ENCODE results near the gene ZNF649. TPM values are rescaled to one million over a fixed set of nuclear protein-coding genes. Genes with fewer than 3 reads are reported as not detected.

Gene ZNF649
- total RNA-seq, 1 donor: 12.1 TPM

DNA sequence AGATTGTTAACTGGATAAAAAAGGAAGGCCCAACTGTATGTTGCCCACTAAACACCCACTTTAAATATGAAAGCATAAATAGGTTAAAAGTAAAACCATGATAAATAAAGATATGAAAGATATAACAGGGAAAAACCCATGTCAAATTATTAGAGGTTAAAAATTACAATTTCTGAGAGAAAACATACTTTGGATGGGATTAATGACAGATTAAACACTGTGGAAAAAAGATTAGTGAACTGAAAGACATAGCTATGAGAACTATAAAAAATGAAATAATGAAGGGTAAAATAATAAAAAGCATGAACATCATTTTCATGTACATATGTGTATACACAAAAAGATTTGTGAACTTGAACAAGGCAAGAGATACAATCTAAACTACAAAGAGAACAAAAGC lies 14.9 kb downstream of the ZNF649 start:
- no peak overlapping the region for H3K4me3 ChIP-seq (ENCODE audit: low read depth, low read length)
- no peak for DNase-seq (ENCODE audit: low read depth)
- TF ChIP-seq CTCF (IDR thresholded peaks at IDR 0.05; ENCODE audit: insufficient read depth, low read depth, low read length): no peak

DNA sequence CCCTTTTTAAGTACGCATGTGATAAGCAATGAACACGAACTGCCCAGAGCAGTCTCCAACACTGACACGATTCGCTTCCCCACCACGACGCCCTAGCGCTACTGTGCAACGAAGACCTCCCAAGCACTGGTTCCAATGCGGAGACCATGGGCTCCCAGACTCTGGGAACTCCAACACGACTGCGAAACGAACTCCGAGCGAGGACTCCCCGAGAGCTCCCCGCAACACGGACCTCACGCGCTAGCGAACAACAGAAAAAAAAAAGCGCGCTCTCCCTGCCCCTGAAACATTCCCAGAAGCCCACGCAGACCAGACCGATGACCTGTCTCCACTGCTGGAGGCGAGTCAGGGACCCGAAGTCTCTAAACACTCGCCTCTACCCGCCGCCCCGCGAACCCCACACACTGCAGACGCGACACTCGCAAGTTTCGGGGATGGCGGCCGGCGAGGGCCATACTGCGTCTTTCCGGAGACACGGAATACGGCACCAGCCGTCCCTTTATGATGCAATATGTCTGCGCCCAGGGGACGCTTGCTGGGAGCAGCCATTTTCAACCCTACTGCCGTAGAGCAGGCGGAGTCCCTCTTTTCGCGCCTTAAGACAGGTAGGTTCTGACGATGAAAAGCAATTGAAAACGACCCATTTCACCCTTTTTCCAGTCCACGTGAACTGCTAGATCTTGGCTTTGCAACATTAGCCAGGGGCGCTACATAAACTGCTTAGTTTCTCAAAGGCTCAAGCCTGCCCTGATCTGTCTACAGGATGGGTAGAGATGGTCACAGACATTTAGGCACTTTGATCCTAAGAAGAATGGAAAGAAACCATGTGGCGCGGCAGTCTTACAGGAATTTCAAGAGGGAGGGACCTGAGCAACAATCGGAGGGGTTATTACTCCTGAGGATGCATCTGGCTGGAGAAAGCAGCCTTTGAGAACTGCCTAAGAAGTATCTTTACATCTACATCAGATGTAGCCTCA lies 17.0 kb downstream of the ZNF649 start, which contains the start of gene ZNF577:
TSS of gene ZNF577 (minus strand) at position 430 of the 977 bp plus-strand sequence. CDS start 7,569 bp downstream, outside the sequence.
- peak; percentile 96 for DNase-seq (ENCODE audit: low read depth)
- H3K4me3 ChIP-seq (ENCODE audit: low read depth, low read length): peak within 1 kb of the TSS; percentile 75
- no peak for TF ChIP-seq CTCF (IDR thresholded peaks at IDR 0.05; ENCODE audit: insufficient read depth, low read depth, low read length)

DNA sequence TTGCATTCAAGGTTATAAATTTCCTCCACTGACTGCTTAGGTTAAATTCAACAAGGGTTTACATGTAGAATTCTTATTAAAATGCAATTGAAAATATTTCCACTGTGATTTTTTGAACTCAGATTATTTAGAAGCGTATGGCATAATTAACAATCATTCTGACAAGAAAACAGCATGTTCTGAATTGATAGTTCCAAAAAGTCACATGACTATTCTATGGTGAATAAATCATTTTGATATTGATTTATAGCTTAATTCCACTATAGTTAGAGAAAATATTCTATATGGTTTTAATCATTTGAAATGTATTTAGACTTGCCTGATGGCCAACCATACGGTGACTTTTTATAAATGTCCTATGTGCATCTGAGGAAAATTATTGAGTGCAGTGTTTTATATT lies 20.1 kb downstream of the ZNF649 start:
- no peak overlapping the region for H3K4me3 ChIP-seq (ENCODE audit: low read depth, low read length)
- no peak for TF ChIP-seq CTCF (IDR thresholded peaks at IDR 0.05; ENCODE audit: insufficient read depth, low read depth, low read length)
- DNase-seq (ENCODE audit: low read depth): no peak

DNA sequence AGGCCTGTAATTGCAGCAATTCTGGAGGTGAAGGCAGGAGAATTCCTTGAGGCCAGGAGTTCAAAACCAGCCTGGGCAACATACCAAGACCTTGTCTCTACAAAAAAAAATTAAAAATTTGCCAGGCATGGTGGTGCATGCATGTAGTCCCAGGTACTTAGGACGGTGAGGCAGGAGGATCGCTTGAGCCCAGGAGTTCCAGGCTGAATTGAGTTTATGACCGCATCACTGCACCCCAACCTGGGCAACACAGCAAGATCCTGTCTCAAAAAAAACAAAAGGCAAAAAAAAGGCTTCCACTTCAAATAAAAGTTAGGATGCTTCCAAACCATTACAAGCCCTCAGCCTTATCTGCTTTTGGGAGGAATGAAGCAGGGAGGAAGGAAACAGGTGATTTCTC lies 22.3 kb downstream of the ZNF649 start:
- no peak overlapping the region for H3K4me3 ChIP-seq (ENCODE audit: low read depth, low read length)
- DNase-seq (ENCODE audit: low read depth): no peak
- TF ChIP-seq CTCF (IDR thresholded peaks at IDR 0.05; ENCODE audit: insufficient read depth, low read depth, low read length): no peak

- no peak for TF ChIP-seq CTCF (IDR thresholded peaks at IDR 0.05; ENCODE audit: insufficient read depth, low read depth, low read length)
- no peak for DNase-seq (ENCODE audit: low read depth)
- no peak overlapping the region for H3K4me3 ChIP-seq (ENCODE audit: low read depth, low read length)
These were observed 31.7 kb downstream of the ZNF649 start for GRCh38 chr19:51873097-51873496.

- no peak for DNase-seq (ENCODE audit: low read depth)
- TF ChIP-seq CTCF (IDR thresholded peaks at IDR 0.05; ENCODE audit: insufficient read depth, low read depth, low read length): no peak
- H3K4me3 ChIP-seq (ENCODE audit: low read depth, low read length): no peak overlapping the region
These were observed 42.8 kb downstream of the ZNF649 start for GRCh38 chr19:51861870-51862622.

Other genes with a start within 250 kb of the ZNF649 start
- gene SPACA6, start 211.7 kb downstream of the ZNF649 start, total RNA-seq: 10.8 and 14.2 TPM in 2 replicates
- gene HAS1, start 181.0 kb downstream of the ZNF649 start, total RNA-seq: not detected in 2 replicates
- gene FPR1, start 153.1 kb downstream of the ZNF649 start, total RNA-seq: not detected in 2 replicates
- gene FPR2, start 143.8 kb downstream of the ZNF649 start, total RNA-seq: not detected in 2 replicates
- not detected in 2 replicates for gene FPR3, start 109.9 kb downstream of the ZNF649 start, total RNA-seq
- gene ZNF577, start 17.1 kb downstream of the ZNF649 start, total RNA-seq: 3.5 and 4.2 TPM in 2 replicates
- 5.2 and 10.8 TPM in 2 replicates for gene ZNF613, start 22.5 kb upstream of the ZNF649 start, total RNA-seq
- 6.8 and 7.8 TPM in 2 replicates for gene ZNF350, start 81.8 kb upstream of the ZNF649 start, total RNA-seq
- gene ZNF615, start 103.2 kb upstream of the ZNF649 start, total RNA-seq: 9.0 and 9.9 TPM in 2 replicates
- gene ZNF614, start 123.4 kb upstream of the ZNF649 start, total RNA-seq: 7.7 and 12.1 TPM in 2 replicates
- gene ZNF432, start 143.8 kb upstream of the ZNF649 start, total RNA-seq: 7.4 and 10.8 TPM in 2 replicates
- 22.9 and 41.9 TPM in 2 replicates for gene ZNF841, start 190.7 kb upstream of the ZNF649 start, total RNA-seq
- 7.4 and 12.5 TPM in 2 replicates for gene ZNF616, start 234.9 kb upstream of the ZNF649 start, total RNA-seq